Nephron progenitor cell (in vitro differentiated cells): ENCODE results near the gene RDH16.
"Not testable (repeated sequence)": the region's sequence is repeated elsewhere in the genome, so short reads cannot be mapped to it uniquely, and the experiment has no call there.

Experiments used
- DNase-seq: peaks from one replicate; pipeline ENCODE4 v3.0.0; 2021
- H3K27ac Mint-ChIP-seq: 2 replicates; pipeline ENCODE4 v1.8.0; 2021; ENCODE audit warnings: mild to moderate bottlenecking, moderate library complexity, mixed read lengths
- H3K27me3 Mint-ChIP-seq: 2 replicates; pipeline ENCODE4 v1.8.0; 2021; ENCODE audit warnings: mild to moderate bottlenecking, low read depth, mixed read lengths; ENCODE audit not compliant: poor library complexity
- H3K36me3 Mint-ChIP-seq: 2 replicates; pipeline ENCODE4 v1.8.0; 2021; ENCODE audit warnings: low read depth, mixed read lengths
- H3K4me1 Mint-ChIP-seq: 2 replicates; pipeline ENCODE4 v1.8.0; 2021; ENCODE audit warnings: mixed read lengths
- H3K4me3 Mint-ChIP-seq: 2 replicates; pipeline ENCODE4 v1.8.0; 2021; ENCODE audit warnings: mild to moderate bottlenecking, moderate library complexity, mixed read lengths
- H3K9me3 Mint-ChIP-seq: 2 replicates; pipeline ENCODE4 v1.8.0; 2021; ENCODE audit warnings: mild to moderate bottlenecking, moderate library complexity, mixed read lengths
- CTCF ChIP-seq: fragments of 200-600 bp; sonication (generic); IDR thresholded peaks from 2 replicates; pipeline ENCODE4 v1.5.0; 2021; ENCODE audit warnings: antibody characterized with exemption

Gene RDH16

GRCh38 chr12:56928262-56928661 lies 29.1 kb downstream of the RDH16 start:
- H3K9me3 Mint-ChIP-seq, result no peaks in the 10 kb centered on the region
- TF ChIP-seq CTCF, result no peak
- no peak for DNase-seq
- H3K36me3 Mint-ChIP-seq, result no peaks in the 10 kb centered on the region
- H3K27me3 Mint-ChIP-seq, result peaks cover 11% of the 10 kb centered on the region
- H3K4me3 Mint-ChIP-seq, result no peak overlapping the region
- H3K4me1 Mint-ChIP-seq, result peaks cover 41% of the 10 kb centered on the region
- no peak overlapping the region for H3K27ac Mint-ChIP-seq

- no peaks in the 10 kb centered on the region for H3K36me3 Mint-ChIP-seq
- no peak for TF ChIP-seq CTCF
- no peaks in the 10 kb centered on the region for H3K9me3 Mint-ChIP-seq
Observed at GRCh38 chr12:56927281-56927680, 30.1 kb downstream of the RDH16 start.

GRCh38 chr12:56922031-56922430 lies 35.4 kb downstream of the RDH16 start:
- H3K27me3 Mint-ChIP-seq, result peaks cover 10% of the 10 kb centered on the region
- H3K4me1 Mint-ChIP-seq, result no peaks in the 10 kb centered on the region
- no peak for DNase-seq
- H3K36me3 Mint-ChIP-seq, result no peaks in the 10 kb centered on the region
- no peak for TF ChIP-seq CTCF
- H3K27ac Mint-ChIP-seq, result no peak overlapping the region
- H3K9me3 Mint-ChIP-seq, result peaks cover 6% of the 10 kb centered on the region
- no peak overlapping the region for H3K4me3 Mint-ChIP-seq

More at GRCh38 chr12:56927281-56927680, 30.1 kb downstream of the RDH16 start:
- DNase-seq, result no peak
- Mint-ChIP-seq H3K27me3 (peaks cover 8% of the 10 kb centered on the region), H3K4me1 (peaks cover 33% of the 10 kb centered on the region), H3K27ac (no peak overlapping the region), H3K4me3 (no peak overlapping the region)

- Mint-ChIP-seq H3K36me3 (no peaks in the 10 kb centered on the region), H3K9me3 (peaks cover 6% of the 10 kb centered on the region), H3K4me1 (no peaks in the 10 kb centered on the region), H3K27me3 (peaks cover 13% of the 10 kb centered on the region), H3K4me3 (no peak overlapping the region), H3K27ac (no peak overlapping the region)
- no peak for TF ChIP-seq CTCF
- no peak for DNase-seq
Observed at GRCh38 chr12:56921346-56921745, 36.1 kb downstream of the RDH16 start.

- H3K9me3 Mint-ChIP-seq, DNase-seq, H3K27ac Mint-ChIP-seq, H3K4me3 Mint-ChIP-seq, H3K4me1 Mint-ChIP-seq, H3K36me3 Mint-ChIP-seq: not testable (repeated sequence)
- H3K27me3 Mint-ChIP-seq, result peaks cover 27% of the 10 kb centered on the region
Observed at GRCh38 chr12:56918139-56918538, 39.3 kb downstream of the RDH16 start.

GRCh38 chr12:56916996-56917333 lies 40.4 kb downstream of the RDH16 start:
- DNase-seq, result no peak
- H3K4me3 Mint-ChIP-seq, result no peak overlapping the region
- no peak for TF ChIP-seq CTCF

More at GRCh38 chr12:56916996-56917333, 40.4 kb downstream of the RDH16 start:
- peaks cover 30% of the 10 kb centered on the region for H3K27me3 Mint-ChIP-seq
- H3K36me3 Mint-ChIP-seq, result no peaks in the 10 kb centered on the region
- H3K27ac Mint-ChIP-seq, result no peak overlapping the region
- H3K9me3 Mint-ChIP-seq, result peaks cover 12% of the 10 kb centered on the region
- no peaks in the 10 kb centered on the region for H3K4me1 Mint-ChIP-seq
